Measurements from ENCODE around the gene AJM1.
"Not testable (repeated sequence)": the region's sequence is repeated elsewhere in the genome, so short reads cannot be mapped to it uniquely, and the experiment has no call there.

Gene AJM1

DNA sequence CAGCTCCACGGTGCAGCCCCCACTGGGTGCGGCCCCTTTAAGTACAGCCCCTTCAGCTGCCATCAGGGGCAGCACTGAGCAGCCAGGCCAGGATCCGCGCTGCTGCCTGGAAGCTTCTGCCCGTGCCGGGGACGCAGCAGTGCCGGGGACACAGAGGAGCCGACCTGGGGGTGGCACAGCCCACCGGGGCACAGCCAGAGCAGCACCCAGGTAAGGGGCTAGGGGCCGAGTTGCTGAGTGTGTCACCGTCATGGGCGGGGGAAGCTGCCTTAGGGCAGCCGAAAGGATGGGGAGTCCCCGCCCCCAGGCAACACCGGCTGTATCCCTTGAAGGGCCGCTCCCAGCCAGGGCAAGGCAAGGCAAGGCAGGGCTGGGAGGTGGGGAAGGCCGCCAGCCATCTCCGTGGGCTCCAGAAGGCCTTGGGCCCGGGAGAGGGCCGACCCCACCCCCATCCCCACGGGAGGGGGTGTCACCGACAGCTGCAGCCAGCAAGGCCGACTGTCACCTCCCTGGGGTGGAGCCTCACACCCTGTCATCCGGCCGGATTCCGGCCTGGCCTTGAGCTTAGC is at the start of gene AJM1:
TSS of gene AJM1 (plus strand) at position 99 of the 569 bp plus-strand sequence. CDS start 1,937 bp downstream, outside the sequence.
- peak; percentile 57 for DNase-seq

DNA sequence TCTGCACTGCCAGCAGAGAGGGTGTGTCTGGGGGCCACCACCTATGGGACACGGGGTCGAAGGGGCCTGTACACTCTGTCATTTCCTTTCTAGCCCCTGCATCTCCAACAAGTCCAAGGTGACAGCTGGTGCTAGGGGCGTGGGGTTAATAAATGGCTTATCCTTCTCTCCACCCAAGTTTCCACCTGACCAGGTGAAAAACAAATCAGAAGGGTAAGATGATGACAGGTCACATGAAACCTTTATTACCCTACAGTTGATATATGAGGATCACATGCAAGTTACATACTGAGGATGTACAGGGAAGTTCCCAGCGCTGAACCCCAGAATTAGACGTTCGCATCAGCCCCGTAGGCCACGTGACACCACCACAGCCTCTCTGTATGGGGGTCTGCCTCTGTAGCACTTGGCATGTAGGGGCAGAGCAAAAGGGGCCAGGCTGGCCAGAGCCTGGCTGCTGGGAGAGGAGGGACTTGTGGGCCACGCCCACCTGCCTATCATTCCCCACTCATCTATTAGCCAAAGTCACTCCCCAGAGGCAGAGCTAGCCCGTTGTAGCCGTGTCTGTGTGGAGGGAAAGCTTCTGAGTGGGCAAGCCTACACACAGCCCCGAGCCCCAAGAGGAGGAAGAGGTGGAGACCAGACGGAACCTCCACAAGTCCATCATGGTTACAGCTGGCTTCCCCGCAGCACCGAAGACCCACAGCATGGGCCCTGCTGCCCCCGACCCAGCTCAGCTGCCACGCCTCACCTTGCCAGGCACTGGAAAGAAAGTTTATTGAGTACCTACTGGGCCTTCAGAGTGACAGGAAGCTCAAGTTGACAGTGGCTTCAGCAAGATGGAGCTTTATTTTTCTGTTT is 49.0 kb upstream of the AJM1 start:
- DNase-seq: no peak

DNA sequence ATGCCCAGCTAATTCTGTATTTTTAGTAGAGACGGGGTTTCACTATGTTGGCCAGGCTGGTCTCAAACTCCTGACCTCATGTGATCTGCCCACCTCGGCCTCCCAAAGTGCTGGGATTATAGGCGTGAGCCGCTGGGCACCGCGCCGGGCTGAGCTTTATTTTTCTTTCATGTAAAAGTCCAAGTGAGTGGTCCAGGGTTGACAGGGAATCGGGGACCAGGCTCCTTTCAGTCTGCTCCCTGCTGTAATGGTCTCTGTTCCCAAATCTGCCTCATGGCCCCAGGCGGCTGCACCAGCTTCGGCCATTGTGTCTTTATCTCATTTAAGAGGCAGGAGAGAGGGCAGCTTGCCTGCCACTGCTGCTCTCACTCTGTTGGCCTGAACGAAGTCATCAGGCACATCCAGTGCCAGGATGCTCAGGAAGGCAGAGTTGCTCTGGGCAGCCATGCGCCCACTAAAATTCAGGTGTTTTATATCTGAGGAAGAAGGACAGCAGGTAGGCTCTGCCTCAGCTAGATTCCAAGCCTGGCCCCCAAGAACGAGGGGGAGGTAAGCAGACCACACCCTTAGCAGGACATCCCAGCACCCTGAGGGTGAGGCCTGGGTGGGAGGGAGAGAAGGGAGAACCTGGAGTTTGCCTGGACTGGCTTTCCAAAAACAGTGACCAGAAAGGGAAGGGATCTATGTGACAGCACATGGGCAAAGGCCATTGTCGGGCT is 47.8 kb upstream of the AJM1 start:
- no peak for DNase-seq

DNA sequence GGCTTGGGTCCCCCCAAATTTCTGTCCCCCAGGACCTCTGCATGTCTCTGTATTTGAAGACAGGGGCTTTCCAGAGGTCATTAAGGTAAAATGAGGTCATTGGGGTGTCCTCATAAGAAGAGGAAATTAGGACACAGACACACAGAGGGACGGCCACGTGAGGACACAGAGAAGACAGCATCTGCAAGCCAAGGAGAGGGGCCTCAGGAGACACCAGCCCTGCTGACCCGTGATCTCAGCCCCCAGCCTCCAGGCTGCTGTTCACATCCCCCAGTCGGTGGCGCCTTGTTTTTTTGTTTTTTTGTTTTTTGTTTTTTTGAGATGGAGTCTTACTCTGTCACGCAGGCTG is 47.3 kb upstream of the AJM1 start:
- no peak for DNase-seq

DNA sequence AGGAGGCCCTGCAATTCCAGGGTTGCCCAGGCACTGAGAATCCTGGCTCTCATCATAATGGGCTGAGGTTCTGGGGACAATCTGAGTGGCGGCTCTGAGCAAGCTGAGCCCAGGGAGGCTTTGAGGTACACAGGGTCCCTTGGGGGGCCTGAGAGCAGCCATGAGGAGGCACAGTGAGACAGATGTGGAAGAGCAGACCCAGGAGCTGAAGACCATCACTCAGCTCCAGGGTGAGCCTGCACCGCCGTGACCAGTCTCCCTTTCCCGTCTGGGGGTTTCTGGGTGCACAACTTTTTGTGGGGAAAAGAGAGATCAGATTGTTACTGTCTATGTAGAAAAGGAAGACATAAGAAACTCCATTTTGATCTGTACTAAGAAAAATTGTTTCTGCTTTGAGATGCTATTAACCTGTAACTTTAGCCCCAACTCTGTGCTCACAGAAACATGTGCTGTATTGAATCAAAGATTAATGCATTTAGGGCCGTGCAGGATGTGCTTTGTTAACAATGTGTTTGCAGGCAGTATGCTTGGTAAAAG is 46.0 kb upstream of the AJM1 start, which contains the start of gene CCDC183:
TSS of gene CCDC183 (plus strand) at position 101 of the 537 bp plus-strand sequence. CDS start at position 161, 60 bp downstream.
- DNase-seq: no peak

DNA sequence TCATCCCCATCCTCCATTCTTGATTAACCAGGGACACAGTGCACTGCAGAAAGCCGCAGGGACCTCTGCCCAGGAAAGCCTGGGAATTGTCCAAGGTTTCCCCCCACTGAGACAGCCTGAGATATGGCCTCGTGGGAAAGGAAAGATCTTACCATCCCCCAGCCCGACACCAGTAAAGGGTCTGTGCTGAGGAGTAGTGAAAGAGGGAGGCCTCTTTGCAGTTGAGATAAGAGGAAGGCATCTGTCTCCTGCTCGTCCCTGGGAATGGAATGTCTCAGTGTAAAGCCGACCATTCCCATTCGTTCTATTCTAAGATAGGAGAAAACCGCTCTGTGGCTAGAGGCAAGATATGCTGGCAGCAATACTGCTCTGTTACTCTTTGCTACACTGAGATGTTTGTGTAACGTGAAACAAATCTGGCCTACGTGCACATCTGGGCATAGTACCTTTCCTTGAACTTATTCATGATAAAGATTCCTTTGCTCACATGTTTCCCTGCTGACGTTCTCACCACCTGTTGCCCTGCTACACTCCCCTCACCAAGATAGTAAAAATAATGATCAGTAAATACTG is 45.4 kb upstream of the AJM1 start:
- not testable (repeated sequence) for DNase-seq

DNA sequence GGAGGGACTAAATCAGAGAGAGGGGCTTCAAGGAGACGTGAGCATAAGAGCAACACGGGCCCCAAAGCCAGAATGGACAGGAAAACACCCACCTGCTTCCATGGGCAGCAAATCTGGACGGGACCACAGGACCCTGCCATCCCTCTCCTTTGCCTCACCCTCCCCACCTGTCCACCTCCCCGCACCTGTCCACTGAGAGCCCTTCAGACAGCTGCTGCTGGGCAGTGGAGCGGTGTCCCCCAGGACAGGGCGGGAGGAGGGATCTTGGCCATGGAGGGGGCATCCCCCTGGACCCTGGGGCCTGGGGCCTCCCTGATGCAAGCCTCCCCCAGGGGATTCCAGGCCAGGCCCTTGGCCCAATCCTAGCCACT is 43.6 kb upstream of the AJM1 start:
- DNase-seq: no peak

DNA sequence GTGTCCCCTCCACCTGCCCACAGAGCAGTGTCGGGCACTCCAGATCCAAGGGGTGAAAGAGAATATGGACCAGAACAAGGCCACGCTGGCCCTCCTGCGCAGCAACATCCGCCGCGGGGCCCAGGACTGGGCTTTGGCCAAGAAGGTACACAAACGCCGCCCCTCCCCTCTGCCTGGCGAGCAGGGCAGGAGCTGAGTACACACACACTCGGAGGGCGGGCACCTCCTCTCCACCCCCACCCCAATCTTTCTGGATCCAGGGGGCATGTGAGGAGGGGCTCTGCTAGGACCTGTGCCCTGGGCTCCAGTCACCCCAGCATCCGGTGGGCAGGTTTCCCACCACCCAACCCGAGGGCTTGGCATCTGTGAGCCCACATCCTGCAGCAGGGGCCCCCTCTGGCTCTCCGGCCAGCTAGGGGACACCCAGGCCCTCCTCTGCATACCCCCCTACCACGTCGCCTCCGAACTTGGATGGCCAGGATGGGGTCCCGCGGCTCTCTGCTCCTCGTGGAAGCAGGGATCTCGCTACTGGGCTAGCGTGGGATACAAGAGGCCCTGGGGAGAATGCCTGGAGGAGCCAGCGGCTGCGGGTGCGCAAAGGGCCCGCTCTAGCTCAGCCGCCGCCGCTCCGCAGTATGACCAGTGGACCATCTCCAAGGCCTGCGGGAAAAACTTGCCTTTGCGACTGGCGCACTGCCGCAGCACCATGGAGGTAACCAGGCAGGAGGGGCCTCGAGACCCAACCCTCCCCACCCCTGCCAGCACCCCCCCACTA is 43.0 kb upstream of the AJM1 start:
- no peak for DNase-seq

DNA sequence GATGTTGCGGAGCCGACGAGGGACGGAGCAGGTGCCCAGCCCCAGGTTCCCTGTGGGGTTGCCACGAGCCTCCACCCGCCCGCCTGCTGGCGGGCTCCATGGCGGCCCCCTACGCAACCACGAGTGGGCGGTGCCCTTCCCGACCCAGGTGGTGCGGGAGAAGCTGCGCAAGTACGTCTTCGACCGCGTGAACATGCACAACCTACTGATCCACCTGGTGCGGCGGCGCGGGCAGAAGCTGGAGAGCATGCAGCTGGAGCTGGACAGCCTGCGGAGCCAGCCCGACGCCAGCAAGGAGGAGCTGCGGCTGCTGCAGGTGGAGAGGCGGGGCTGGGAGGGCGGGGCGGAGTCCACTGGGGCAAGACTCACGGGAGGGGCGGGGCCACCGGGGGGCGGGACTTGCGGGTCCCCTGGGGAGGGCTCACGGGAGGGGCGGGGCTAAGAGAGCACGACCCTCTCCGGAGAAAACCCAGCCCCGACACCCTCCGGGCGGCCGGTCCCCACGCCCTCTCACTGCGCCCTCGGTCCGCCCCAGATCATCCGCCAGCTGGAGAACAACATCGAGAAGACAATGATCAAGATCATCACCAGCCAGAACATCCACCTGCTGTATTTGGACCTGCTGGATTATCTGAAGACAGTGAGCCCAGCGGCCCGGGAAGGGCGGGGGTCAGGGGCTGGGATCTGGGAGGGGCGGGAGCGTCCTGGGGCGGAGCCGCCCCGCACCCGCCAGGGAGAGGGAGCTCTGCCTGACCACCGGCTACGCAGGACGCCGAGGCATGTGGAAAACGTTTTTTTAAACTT is 42.2 kb upstream of the AJM1 start:
- DNase-seq: peak; percentile 30

DNA sequence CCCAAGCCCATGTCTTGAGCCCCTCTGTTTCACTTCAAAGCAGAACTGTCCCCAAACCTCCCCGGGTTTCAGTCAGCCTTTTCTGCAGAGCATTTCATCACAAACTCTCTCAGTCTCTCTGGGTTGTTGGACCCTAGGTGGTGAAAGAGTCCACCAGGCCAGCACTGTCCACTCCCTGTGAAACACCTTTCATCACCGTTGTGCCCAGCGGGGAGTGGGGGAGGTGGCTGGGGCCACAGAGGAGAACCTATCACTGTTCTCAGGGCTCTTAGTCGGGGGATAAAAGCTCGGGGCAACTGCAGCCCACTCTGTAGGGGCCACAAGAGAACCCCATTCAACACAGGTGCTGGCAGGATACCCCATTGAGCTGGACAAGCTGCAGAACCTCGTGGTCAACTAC is 40.0 kb upstream of the AJM1 start:
- DNase-seq: no peak

DNA sequence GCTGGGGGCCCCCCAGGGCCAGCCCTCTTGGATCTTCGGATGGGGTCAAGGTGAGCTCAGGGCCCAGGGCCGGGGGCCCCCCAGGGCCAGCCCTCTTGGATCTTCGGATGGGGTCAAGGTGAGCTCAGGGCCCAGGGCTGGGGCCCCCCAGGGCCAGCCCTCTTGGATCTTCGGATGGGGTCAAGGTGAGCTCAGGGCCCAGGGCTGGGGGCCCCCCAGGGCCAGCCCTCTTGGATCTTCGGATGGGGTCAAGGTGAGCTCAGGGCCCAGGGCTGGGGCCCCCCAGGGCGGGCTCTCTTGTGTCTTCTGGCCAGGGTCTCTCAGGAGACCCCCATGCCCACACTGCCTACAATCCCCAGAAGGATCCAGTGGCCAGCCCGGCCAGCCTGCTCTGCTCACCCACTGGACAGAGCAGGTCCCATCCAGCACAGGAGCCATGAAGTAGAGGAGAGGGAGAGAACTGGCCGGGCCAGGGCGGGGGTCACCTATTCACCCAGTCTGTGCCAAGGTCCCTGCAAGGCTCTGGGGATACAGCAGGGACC is 39.2 kb upstream of the AJM1 start:
- DNase-seq: not testable (repeated sequence)

DNA sequence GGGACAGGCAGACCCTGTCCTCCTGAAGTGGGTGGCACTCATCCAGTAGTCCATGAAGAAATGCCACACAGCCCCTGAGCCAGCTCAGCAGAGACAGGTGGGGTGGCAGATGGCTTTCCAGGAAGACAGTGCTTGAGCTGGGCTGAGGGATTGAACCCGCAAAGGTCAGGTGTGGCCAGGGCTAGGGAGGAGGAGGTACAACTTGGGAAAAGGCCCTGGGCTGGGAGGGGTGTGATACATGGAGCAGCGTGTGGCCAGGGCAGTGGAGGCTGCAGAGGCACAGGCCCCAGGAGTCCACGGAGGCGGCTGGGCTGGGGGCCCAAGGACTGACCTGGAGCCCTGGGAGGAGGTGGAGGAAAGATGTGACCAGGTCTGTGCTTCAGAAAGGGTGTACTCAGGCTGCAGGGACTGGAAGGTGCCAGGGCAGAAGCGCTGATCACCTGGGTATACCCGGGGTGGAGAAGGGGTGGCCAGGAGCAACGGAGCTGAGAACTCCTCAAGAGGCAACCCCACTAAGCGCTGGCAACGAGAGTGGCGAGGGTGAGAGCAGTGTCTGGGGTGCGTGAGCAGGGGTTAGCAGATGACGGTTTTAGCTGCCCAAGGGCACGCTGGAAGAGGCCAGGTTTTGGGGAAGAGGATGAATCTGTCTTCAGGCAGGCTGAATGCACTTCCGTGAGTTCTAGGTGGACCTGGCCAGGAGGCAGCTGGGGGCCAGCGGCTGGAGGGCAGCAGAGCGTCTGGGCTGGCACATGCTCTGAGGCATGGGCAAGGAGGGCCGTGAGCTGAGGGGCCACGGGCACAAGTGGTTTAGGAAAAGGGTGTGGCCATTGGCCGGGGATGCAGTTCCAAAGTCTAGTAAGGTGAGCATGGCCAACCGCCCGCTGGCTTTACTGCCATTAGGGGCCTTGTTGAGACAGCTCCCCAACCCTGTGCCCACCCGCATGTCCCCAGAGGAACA is 38.4 kb upstream of the AJM1 start:
- DNase-seq: no peak

DNA sequence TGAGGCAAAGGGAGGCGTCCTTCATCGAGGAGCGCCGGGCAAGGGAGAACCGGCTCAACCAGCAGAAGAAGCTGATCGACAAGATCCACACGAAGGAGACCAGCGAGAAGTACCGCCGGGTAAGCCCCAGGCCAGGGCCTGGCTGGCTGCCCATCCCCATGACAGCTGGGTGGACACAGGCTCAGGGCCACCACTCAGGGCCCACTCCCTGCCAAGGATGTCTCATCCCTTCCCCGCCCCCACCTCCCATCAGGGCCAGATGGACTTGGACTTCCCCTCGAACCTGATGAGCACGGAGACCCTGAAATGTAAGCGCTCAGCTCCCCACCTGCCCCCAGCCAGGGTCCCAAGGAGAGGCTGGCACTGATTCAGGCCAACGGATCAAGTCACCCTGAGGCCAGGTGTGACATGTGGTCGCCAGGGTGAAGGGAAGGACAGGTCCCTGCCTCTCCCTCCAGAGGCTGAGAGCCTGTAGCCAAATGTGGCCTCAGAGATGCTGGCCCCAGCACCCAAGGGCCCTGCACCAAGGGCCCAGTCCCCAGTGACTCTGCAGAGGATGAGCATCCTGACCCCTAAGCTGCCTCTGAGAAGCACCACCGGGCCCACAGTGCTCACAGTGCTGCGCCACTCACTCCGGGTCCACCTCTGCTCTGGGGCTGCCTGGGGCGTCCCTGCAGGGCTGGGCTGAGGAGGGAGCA is 37.6 kb upstream of the AJM1 start:
- no peak for DNase-seq

DNA sequence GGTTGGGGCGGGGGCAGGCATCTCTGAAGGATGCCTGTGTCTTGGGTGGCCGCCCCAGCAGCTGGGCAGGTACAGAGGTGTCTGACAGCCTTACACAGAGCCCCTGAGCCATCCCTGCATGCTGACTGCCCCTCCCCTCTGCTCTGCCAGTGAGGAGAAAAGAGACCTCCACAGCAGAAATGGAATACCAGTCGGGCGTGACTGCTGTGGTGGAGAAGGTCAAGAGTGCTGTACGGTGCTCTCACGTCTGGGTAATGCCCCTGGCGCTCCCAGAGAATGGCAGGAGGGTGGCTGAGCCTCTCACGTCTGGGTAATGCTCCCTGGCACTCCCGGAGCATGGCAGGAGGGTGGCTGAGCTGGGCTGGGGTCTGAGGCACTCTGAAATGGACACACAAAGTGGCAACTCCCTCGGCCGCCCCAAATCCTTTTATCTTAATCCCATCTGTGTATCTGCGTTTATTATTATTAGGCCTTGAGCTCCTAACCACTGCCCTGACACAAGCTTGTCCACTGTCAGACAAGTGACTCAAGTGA is 37.0 kb upstream of the AJM1 start:
- DNase-seq: no peak

DNA sequence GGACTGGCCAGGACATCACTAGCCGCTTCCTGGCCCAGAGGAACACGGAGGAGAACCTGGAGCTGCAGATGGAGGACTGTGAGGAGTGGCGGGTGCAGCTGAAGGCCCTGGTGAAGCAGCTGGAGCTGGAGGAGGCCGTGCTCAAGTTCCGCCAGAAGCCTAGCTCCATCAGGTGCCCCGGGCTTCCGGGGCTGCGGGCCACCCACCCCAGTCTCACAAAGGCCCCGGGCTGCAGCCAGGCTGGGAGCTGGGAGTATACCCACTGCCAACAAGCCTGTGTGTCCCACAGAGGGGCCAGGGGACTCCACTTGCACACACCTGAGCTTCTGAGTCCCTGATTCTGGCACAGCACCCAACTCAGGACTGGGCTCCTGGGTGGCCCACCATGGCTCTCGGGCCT is 36.2 kb upstream of the AJM1 start:
- no peak for DNase-seq

DNA sequence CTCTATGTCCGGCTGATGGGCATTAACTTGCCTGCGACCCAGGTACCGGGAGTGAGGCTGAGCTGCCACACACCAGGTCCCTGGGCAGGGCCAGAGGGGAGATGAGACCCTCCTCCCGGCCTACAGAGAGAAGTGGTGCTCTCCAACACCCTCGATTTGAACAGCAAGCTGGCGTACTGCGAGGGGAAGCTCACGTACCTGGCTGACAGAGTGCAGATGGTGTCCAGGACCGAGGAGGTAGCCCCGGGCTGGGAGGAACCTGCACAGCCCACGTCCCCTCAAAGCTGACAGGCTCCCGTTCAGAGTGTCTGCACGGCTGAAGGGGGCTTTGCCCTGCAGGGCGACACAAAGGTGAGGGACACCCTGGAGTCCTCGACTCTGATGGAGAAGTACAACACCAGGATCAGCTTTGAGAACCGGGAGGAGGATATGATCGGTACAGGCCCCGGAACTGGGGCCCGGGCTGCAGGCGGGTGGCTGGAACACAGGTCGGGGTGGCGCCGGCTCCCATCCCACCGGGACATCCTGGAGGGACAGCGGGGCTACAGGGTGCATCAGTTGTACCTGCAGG is 35.6 kb upstream of the AJM1 start:
- DNase-seq: no peak

DNA sequence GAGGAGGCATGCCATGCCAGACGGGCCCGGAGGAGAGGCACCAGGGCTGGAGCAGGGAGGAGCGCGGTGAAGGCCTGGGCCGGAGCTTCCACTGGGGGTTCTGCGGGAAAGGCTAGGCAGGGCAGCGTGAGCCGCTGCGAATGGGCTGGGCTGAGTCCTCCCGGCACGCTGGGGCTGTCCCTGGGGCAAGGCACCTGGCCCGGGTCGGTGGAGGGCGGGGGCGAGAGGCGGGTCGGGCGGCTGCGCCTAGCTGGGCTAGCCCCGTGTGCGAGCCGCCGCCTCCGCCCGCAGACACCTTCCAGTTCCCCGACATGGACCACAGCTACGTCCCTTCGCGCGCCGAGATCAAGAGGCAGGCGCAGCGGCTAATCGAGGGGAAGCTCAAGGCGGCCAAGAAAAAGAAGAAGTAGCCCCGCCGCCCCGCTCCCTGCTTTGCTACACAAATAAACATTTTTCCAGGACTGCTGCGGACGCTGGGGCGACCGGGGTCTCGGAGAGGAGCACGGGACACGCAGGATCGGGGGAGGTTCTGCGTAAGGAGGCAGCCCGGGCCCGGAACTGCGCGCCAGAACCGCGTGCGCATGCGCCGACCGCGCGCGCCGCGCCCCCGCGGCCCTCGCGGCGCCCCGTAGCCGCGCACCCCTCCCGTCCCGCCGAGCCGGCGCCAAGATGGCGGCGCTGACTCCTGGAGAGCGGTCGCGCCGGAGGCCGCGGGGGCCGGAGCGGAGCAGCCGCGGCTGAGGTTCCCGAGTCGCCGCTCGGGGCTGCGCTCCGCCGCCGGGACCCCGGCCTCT is 34.8 kb upstream of the AJM1 start, which contains the start of gene RABL6:
TSS of gene RABL6 (plus strand) at position 668 of the 794 bp plus-strand sequence. CDS start 249 bp downstream, outside the sequence.
- peak; percentile 70 for DNase-seq
